Dedifferentiated amniotic fluid mesenchymal stem cell (primary cell): ENCODE results near the gene SMIM14.
"Not testable (repeated sequence)": the region's sequence is repeated elsewhere in the genome, so short reads cannot be mapped to it uniquely, and the experiment has no call there.

Experiments used
- DNase-seq: peaks from one replicate; pipeline ENCODE4 v3.0.0-alpha.2; 2016; ENCODE audit errors: extremely low spot score

The SMIM14 gene

GRCh38 chr4:39596971-39597370, 41.7 kb downstream of the SMIM14 start:
- DNase-seq, result no peak

- DNase-seq, result no peak
Measured at GRCh38 chr4:39591290-39591689, 47.4 kb downstream of the SMIM14 start.

GRCh38 chr4:39587881-39588280, 50.8 kb downstream of the SMIM14 start:
- no peak for DNase-seq

GRCh38 chr4:39574946-39575345, 63.7 kb downstream of the SMIM14 start:
- no peak for DNase-seq

GRCh38 chr4:39571504-39571903, 67.2 kb downstream of the SMIM14 start:
- DNase-seq, result no peak

GRCh38 chr4:39571054-39571453, 67.6 kb downstream of the SMIM14 start:
- DNase-seq, result no peak

- DNase-seq, result no peak
Measured at GRCh38 chr4:39569209-39569608, 69.5 kb downstream of the SMIM14 start.

- no peak for DNase-seq
Measured at GRCh38 chr4:39568805-39569204, 69.9 kb downstream of the SMIM14 start.

GRCh38 chr4:39565878-39566600, 72.6 kb downstream of the SMIM14 start:
- DNase-seq, result peak; percentile 54

GRCh38 chr4:39563346-39563847, 75.3 kb downstream of the SMIM14 start:
- DNase-seq, result no peak

- no peak for DNase-seq
Measured at GRCh38 chr4:39562792-39563191, 75.9 kb downstream of the SMIM14 start.

- no peak for DNase-seq
Measured at GRCh38 chr4:39559626-39560025, 79.0 kb downstream of the SMIM14 start.

GRCh38 chr4:39555472-39555871, 83.2 kb downstream of the SMIM14 start:
- no peak for DNase-seq

- no peak for DNase-seq
Measured at GRCh38 chr4:39548425-39549067, 90.1 kb downstream of the SMIM14 start.

GRCh38 chr4:39544580-39545315, 93.9 kb downstream of the SMIM14 start:
- DNase-seq, result no peak

GRCh38 chr4:39544080-39544479, 94.6 kb downstream of the SMIM14 start:
- DNase-seq, result not testable (repeated sequence)

GRCh38 chr4:39543034-39543433, 95.6 kb downstream of the SMIM14 start:
- DNase-seq, result no peak

- DNase-seq, result no peak
Measured at GRCh38 chr4:39542611-39543012, 96.1 kb downstream of the SMIM14 start.

- no peak for DNase-seq
Measured at GRCh38 chr4:39541987-39542610, 96.6 kb downstream of the SMIM14 start.

- DNase-seq, result peak; percentile 86
Measured at GRCh38 chr4:39539089-39539611, 99.5 kb downstream of the SMIM14 start.

- no peak for DNase-seq
Measured at GRCh38 chr4:39533541-39533940, 105.1 kb downstream of the SMIM14 start.

GRCh38 chr4:39532237-39532636, 106.4 kb downstream of the SMIM14 start:
- DNase-seq, result not testable (repeated sequence)
